Lower leg skin (tissue), 3 donors: ENCODE measurements around the gene KDELR3.
A peak's percentile ranks its signal among the peaks of the same experiment; 100 is the strongest.

ENCODE experiments used
- POLR2A ChIP-seq, 2 donors: fragments of 450-650 bp; IDR thresholded peaks; one replicate each; pipeline ENCODE4 v1.6.1; 2016 to 2017; ENCODE audit warnings: antibody characterized with exemption in 2 of 2, mild to moderate bottlenecking in 1 of 2, moderate library complexity in 1 of 2
- TF ChIP-seq, protein P1 (sequence below), 3 donors: fragments of 450-650 bp; IDR thresholded peaks; one replicate each; pipeline ENCODE4 v1.5.1; 2016; ENCODE audit warnings: antibody characterized with exemption in 3 of 3, mild to moderate bottlenecking in 3 of 3, moderate library complexity in 2 of 3

DNA sequence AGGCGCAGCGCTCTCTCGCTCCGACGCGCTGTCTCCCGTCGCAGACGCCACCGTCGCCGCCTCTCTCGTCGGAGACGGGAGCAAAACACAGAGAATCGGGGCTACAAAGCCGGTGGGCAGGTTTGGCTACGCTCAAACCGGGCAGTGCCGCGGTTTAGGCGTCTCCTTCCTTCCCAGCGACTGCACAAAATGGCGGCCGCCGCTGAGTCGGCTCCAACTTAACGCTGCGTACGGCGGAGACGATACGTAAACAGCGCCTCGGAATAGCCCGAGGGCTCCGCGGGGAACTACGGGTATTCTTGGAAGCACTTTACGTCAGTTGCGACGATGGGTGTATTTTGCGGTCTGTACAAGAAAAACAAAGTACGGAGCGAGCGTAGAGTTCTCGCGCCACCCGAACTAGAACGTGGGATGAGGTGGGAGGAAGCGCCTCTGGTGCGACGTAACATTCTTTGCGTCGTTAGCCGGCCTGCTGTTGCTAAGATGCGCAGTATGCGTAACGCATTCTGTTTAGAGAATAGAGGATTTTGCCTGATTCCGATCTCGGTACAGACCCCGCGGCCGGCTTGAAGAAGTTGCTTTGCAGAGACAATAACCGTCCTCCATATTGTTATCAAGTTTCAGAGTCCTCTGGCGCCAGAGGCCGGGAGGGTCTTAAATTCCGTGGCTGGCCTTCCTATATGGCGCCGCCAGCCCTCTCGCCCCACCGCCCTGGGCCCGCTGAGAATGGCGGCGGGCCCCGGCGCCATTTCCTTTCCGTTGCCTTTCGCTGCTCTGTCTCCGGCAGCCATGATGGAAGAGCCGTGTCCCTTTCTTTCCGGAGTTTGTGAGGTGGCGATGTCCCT lies 38.4 kb downstream of the KDELR3 start, which contains the start of gene DDX17:
- TF ChIP-seq, protein P1, sequence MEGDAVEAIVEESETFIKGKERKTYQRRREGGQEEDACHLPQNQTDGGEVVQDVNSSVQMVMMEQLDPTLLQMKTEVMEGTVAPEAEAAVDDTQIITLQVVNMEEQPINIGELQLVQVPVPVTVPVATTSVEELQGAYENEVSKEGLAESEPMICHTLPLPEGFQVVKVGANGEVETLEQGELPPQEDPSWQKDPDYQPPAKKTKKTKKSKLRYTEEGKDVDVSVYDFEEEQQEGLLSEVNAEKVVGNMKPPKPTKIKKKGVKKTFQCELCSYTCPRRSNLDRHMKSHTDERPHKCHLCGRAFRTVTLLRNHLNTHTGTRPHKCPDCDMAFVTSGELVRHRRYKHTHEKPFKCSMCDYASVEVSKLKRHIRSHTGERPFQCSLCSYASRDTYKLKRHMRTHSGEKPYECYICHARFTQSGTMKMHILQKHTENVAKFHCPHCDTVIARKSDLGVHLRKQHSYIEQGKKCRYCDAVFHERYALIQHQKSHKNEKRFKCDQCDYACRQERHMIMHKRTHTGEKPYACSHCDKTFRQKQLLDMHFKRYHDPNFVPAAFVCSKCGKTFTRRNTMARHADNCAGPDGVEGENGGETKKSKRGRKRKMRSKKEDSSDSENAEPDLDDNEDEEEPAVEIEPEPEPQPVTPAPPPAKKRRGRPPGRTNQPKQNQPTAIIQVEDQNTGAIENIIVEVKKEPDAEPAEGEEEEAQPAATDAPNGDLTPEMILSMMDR (IDR thresholded peaks at IDR 0.05) = no peak
- peak in 1 of 2 donors; percentile 74 for TF ChIP-seq POLR2A (IDR thresholded peaks at IDR 0.05)
